ENCODE measurements around the gene PHTF1. TPM values are rescaled to one million over a fixed set of nuclear protein-coding genes. Genes with fewer than 3 reads are reported as not detected.
"Not testable (repeated sequence)": the region's sequence is repeated elsewhere in the genome, so short reads cannot be mapped to it uniquely, and the experiment has no call there.

PHTF1 gene
- total RNA-seq, 2 donors from 2014 or later: 17.0 to 24.5 TPM

DNA sequence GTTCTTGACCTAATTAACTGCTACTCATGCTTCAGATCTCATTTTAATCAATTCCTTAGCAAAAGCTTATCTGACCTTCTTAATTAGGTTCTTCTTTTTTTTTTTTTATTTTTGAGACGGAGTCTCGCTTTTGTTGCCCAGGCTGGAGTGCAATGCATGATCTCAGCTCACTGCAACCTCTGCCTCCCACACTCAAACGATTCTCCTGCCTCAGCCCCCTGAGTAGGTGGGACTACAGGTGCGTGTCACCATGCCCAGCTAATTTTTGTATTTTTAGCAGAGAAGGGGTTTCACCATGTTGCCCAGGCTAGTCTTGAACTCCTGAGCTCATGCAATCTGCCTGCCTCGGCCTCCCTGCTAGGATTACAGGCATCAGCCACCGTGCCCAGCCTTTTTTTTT, 6.0 kb downstream of the PHTF1 start:
- H3K9me3 Mint-ChIP-seq; H3K36me3 Mint-ChIP-seq; H3K27ac Mint-ChIP-seq; ATAC-seq; DNase-seq (ENCODE audit: low spot score in 2 of 2): not testable (repeated sequence)

DNA sequence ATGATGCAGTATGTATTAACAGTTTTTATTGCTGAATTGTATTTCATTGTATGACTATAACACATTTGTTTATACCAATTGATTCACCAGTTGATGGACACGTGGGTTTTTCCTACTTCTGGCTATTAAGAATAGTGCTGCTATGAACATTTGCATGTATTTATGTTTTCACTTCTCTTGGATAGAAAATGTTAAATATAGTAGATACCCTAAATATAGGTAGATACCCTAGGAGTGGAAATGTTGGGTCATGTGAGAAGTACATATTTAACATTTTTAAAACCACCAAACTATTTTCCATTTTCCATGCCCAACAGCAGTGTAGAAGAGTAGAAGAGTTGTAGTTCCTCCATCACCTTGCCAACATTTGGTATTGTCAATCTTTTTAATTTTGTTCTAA, 7.8 kb downstream of the PHTF1 start:
- DNase-seq (ENCODE audit: low spot score in 2 of 2) (no peak), ATAC-seq (no peak)
- Mint-ChIP-seq H3K9me3 (no peaks in the 10 kb centered on the region), H3K27ac (no peak overlapping the region), H3K36me3 (no peaks in the 10 kb centered on the region)

DNA sequence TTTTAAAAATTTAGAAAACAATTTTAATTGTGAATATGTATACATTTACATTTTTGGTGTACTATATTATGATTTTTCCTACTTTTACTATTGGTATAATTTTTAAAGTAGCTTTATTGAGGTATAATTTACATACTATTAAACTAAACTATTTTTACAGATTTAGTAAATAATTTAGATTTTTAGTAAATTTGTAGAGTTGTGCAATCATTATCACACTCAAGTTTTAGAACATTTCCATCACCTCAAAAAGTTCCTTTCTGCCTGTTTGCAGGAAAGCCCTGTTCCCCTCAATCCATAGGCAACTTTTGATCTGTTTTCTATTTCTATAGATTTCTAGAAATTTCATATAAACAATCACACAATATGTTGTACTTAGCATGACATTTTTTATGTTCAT, 8.2 kb downstream of the PHTF1 start:
- Mint-ChIP-seq H3K9me3 (no peaks in the 10 kb centered on the region), H3K36me3 (no peaks in the 10 kb centered on the region), H3K27ac (no peak overlapping the region)
- ATAC-seq (no peak), DNase-seq (ENCODE audit: low spot score in 2 of 2) (no peak)

DNA sequence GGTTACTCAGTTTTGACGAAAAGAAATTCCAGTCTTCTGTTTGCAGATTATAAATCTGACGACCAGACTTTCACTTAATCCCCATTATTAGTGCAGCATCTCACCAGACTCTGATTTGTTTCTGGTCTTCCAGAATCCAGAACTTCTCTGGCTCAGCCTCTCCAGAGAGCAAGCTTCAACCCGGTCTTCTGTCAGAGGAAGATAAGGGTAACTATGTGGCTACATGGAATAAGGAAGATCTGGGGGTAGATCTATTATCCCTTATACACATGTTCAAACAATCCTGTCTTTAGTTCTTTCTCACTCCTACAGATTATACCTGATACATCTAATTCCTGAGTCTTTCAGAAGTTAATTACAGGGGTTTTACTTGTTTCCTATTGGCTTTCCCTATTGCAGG, 9.9 kb downstream of the PHTF1 start:
- ATAC-seq: no peak
- DNase-seq (ENCODE audit: low spot score in 2 of 2): no peak
- Mint-ChIP-seq H3K9me3 (no peaks in the 10 kb centered on the region), H3K27ac (no peak overlapping the region), H3K36me3 (no peaks in the 10 kb centered on the region)

DNA sequence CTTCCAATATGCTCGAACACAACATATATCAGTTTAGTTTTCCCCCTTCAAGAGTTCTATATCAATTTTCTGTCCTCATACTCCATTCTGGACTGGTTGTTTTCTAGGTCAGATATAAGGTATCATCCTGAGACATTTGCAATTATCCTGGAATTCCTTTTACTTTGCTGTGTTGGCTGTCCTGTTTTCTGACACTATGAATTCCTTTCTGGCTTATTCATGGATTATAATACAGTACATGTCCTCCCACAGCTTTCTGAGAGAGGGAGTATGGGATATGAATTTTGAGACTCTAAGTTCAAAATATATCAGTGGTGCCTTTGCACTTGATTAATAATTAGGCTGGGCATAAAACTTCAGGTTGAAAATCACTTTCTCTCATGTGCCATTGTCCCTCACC, 11.9 kb downstream of the PHTF1 start:
- ATAC-seq (no peak), DNase-seq (ENCODE audit: low spot score in 2 of 2) (no peak)
- no peaks in the 10 kb centered on the region for H3K36me3 Mint-ChIP-seq
- no peak overlapping the region for H3K27ac Mint-ChIP-seq
- no peaks in the 10 kb centered on the region for H3K9me3 Mint-ChIP-seq

DNA sequence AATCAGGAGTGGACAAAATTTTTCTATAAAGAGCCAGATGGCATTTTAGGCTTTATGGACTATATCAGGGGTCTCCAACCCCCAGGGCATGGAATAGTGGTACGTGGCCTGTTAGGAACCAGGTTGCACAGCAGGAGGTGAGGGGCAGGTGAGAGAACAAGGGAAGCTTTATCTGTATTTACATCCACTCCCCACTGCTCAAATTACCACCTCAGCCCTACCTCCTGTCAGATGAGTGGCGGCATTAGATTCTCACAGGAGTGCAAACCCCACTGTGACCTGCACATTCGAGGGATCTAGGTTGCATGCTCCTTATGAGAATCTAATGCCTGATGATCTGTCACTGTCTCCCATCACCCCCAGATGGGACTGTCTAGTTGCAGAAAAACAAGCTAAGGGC, 13.9 kb downstream of the PHTF1 start:
- no peak overlapping the region for H3K27ac Mint-ChIP-seq
- no peaks in the 10 kb centered on the region for H3K9me3 Mint-ChIP-seq
- DNase-seq (ENCODE audit: low spot score in 2 of 2) (no peak), ATAC-seq (no peak)
- no peaks in the 10 kb centered on the region for H3K36me3 Mint-ChIP-seq

DNA sequence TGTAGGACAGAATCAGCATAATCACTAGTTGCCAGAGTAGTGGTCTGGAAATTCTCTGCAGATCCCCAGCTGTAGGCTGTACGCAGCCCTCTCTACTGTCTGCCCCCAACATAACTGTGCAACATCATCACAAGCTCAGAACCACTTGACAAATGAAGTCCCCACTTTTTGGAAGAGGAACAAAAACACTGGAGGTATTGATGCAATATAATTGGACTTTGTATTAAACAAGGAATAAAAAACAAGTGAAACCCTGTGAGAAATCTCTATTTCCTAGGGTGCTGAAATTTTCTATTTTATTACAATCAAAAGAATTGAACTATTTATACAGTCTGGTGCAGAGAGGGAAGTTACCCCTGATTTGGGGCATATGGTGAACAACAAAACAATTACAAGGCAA, 15.2 kb downstream of the PHTF1 start:
- ATAC-seq (no peak), DNase-seq (ENCODE audit: low spot score in 2 of 2) (no peak)
- no peaks in the 10 kb centered on the region for H3K36me3 Mint-ChIP-seq
- no peaks in the 10 kb centered on the region for H3K9me3 Mint-ChIP-seq
- H3K27ac Mint-ChIP-seq: no peak overlapping the region

DNA sequence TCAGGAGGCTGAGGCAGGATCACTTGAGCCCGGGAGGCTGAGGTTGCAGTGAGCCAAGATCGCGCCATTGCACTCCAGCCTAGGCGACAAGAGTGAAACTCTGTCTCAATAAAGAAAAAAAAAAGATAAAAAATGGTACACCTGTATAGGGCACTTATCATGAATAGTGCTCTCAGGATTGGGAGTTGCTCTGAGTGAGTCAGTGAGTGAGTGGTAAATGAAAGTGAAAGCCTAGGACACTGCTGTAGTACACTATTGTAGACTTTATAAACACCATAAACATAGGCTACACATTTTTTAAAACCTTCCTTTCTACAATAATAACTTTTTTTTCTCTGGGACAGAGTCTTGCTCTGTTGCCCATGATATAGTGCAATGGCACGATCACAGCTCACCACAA, 16.8 kb downstream of the PHTF1 start:
- ATAC-seq: peak; percentile 93 to 94
- Mint-ChIP-seq H3K36me3 (peaks cover 0 to 1% of the 10 kb centered on the region in 2 donors), H3K9me3 (no peaks in the 10 kb centered on the region), H3K27ac (peak overlapping the region in 1 of 2 donors; percentile 75)
- DNase-seq (ENCODE audit: low spot score in 2 of 2): no peak

DNA sequence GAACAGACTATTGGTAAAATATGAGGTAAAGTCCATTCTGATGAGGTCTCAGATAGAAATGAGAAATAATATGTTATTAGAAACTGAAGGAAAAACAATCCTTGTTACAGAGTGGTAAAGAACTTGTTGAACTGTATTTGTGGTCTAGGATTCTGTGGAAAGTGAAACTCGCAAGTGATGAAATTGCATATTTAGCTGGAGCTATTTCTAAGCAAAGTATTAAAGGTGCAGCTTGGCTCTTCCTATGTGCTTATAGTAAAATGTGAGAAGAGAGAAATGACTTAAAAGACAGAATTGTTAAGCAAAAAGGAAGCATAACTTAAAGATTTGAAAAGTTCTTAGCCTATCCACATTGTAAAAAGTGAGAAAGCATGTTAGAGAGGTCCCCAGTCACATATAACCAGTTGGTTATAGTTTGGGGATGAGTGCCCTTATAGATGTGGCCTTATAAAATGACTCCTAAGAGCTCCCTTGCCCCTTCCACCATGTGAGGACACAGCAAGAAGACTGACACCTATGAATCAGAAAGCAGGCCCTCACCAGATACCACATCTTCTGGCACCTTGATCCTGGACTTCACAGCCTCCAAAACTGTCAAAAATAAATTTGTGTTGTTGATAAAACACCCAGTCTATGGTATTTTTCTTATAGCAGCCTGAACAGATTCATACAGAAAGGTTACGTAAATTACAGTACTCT, 24.8 kb downstream of the PHTF1 start:
- Mint-ChIP-seq H3K36me3 (peaks cover 0 to 13% of the 10 kb centered on the region in 2 donors), H3K27ac (peak overlapping the region in 1 of 2 donors; percentile 16), H3K9me3 (no peaks in the 10 kb centered on the region)
- no peak for DNase-seq (ENCODE audit: low spot score in 2 of 2)
- peak in 1 of 2 donors; percentile 58 for ATAC-seq

DNA sequence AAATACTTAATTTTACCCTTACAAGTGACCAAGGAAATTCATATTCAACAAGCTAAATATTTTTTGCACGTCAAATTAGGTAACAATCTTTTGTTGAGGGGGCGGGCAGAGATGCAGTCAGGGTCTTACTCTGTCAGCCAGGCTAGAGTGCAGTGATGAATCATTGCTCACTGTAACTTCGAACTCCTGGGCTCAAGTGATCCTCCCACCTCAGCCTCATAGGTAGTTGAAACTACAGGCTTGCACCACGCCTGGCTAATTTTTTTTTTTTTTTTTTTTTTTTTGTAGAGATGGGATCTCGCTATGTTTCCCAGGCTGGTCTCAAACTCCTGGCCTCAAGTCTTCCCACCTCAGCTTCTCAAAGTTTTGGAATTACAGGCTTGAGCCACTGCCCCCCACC, 26.5 kb downstream of the PHTF1 start:
- ATAC-seq: no peak
- Mint-ChIP-seq H3K9me3 (no peaks in the 10 kb centered on the region), H3K36me3 (peaks cover 0 to 18% of the 10 kb centered on the region in 2 donors), H3K27ac (no peak overlapping the region)
- DNase-seq (ENCODE audit: low spot score in 2 of 2): no peak

DNA sequence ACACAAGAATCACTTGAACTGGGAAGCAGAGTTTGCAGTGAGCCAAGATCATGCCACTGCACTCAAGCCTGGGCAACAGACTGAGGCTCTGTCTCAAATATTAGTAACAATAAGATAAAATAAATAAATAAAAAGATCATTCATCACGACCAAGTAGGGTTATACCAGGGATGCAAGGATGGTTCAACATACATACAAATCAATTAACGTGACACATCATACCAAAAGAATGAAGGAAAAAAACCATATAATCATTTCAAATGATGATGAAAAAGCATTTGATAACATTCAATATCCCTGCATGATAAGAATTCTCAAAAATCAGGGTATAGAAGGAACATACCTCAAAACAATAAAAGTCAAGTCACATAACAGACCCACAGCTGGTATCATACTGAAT, 38.3 kb downstream of the PHTF1 start:
- Mint-ChIP-seq H3K9me3 (peaks cover 13 to 17% of the 10 kb centered on the region in 2 donors), H3K27ac (no peak overlapping the region), H3K36me3 (peaks cover 41 to 42% of the 10 kb centered on the region in 2 donors)
- DNase-seq (ENCODE audit: low spot score in 2 of 2): no peak
- ATAC-seq: no peak

DNA sequence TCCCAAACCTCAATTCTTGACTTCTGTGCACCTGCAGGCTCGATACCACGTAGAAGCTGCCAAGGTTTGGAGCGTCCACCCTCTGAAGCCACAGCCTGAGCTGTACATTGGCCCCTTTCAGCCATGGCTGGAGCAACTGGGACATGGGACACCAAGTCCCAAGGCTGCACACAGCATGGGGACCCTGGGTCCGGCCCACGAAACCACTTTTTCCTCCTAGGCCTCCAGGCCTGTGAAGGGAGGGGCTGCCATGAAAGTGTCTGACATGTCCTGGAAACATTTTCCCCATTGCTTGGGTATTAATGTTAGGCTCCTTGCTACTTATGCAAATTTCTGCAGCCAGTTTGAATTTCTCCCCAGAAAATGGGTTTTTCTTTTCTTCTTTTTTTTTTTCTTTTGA, 40.7 kb downstream of the PHTF1 start:
- H3K36me3 Mint-ChIP-seq: peaks cover 41 to 42% of the 10 kb centered on the region in 2 donors
- peaks cover 13 to 17% of the 10 kb centered on the region in 2 donors for H3K9me3 Mint-ChIP-seq
- not testable (repeated sequence) for ATAC-seq; DNase-seq (ENCODE audit: low spot score in 2 of 2); H3K27ac Mint-ChIP-seq

DNA sequence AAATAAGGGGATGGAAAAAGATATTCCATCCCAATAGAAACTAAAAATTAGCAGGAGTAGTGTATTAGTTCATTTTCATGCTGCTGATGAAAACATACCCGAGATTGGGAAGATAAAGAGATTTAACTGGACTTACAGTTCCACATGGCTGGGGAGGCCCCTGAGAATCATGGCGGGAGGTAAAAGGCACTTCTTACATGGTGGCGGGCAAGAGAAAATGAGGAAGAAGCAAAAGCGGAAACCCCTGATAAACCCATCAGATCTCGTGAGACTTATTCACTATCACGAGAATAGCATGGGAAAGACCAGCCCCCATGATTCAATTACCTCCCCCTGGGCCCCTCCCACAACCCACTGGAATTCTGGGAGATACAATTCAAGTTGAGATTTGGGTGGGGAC, 41.8 kb downstream of the PHTF1 start:
- DNase-seq (ENCODE audit: low spot score in 2 of 2); H3K27ac Mint-ChIP-seq; ATAC-seq: not testable (repeated sequence)
- peaks cover 41 to 42% of the 10 kb centered on the region in 2 donors for H3K36me3 Mint-ChIP-seq
- H3K9me3 Mint-ChIP-seq: peaks cover 13 to 17% of the 10 kb centered on the region in 2 donors

DNA sequence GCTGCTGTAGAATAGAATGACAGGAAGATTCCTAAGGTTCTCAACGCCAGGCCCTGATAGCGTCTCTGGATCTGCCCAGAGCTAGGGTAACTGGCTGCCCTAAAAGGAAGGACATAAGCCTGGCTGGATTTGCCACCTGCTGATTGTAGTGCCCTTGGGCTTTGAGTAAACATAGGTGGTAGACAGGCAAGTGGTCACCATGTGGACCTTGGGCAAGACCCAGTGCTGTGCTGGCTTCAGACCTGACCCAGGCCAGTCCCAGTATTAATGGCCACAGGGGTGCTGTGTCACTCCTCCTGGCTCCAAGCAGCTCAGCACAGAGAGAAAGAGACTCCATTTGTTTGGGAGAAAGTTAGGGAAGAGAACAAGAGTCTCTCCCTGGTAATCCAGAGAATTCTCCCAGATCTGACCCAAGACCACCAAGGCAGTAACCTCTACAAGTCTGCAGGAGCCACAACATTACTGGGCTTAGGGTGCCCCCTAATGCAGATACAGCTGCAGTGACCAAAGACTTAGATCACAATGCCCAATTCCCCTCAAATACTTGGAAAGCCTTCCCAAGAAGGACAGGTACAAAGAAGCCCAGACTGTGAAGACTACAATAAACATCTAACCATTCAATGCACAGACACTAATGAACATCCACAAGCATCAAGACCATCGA, 44.5 kb downstream of the PHTF1 start:
- Mint-ChIP-seq H3K9me3 (peaks cover 13 to 16% of the 10 kb centered on the region in 2 donors), H3K36me3 (peaks cover 24 to 25% of the 10 kb centered on the region in 2 donors), H3K27ac (peak overlapping the region in 1 of 2 donors; percentile 8)
- DNase-seq (ENCODE audit: low spot score in 2 of 2) (no peak), ATAC-seq (no peak)

DNA sequence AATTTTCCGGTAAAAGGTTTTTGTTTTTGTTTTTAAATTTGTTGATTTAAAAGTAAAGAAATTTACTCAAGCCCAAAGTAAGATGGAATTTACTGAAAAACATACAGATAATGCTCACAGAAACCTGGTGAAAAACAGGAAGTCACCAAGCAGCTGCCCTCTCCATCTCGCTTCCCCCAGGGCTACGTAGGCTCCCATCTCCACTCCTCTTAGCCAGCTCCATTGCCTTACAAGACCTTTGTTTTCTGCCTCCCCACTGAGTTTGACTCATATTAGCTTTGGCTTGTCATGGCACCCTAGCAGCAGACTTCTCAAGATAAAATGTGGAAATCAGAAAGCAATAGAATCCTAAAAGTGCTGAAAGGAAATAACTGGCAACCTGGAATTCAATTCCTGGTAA, 57.9 kb downstream of the PHTF1 start:
- Mint-ChIP-seq H3K27ac (peak overlapping the region in 1 of 2 donors; percentile 53), H3K9me3 (no peaks in the 10 kb centered on the region), H3K36me3 (peaks cover 4 to 6% of the 10 kb centered on the region in 2 donors)
- no peak for DNase-seq (ENCODE audit: low spot score in 2 of 2)
- no peak for ATAC-seq

DNA sequence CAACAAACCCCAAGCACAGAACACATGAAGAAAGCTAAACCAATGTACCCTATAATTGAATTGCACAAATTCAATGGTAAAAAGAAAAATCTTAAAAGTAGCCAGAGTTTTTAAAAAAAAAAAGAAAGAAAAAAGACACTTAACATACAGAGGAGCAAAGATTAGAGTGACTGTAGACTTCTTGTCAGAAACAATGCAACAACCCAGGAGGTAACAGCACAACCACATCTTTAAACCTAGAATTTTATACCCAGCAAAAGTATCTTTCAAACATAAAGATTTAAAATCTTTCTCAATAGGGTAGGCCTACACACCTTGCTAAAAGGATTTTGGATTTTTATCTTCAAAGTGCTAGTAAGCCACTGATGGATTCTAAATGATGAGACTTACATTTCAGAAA, 64.4 kb downstream of the PHTF1 start:
- DNase-seq (ENCODE audit: low spot score in 2 of 2) (no peak), ATAC-seq (no peak)
- Mint-ChIP-seq H3K36me3 (peaks cover 33 to 40% of the 10 kb centered on the region in 2 donors), H3K27ac (peak overlapping the region in 1 of 2 donors; percentile 56), H3K9me3 (peaks cover 21 to 34% of the 10 kb centered on the region in 2 donors)

DNA sequence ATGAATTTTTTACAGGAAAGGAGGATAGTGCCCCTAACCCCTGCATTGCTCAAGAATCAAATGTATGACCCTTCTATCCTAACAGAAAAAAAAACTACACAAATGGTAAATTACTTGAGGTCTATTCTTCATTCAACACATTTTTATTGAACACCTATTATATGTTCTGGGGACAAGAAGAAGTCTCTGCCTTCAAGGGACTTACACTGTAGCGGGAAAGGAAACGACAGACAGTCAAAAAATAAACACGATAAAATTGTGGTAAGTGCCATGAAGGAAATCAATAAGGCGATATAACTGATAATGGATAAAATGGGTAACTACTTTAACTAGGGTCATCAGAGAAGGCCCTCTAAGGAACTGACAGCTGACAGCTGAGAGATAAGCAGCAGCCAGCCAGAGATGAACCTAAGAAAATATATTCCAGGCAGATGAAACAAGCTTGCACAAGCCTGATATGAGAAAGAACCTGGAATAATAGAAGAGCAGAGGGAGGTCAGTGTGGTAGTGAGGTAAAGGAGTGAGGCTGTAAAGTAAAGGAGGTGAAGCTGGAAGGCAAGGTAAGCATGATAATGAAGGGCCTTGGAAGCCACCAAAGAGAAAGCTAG, 66.4 kb downstream of the PHTF1 start:
- DNase-seq (ENCODE audit: low spot score in 2 of 2) (no peak), ATAC-seq (no peak)
- H3K27ac Mint-ChIP-seq: no peak overlapping the region
- H3K9me3 Mint-ChIP-seq: peaks cover 21 to 34% of the 10 kb centered on the region in 2 donors
- H3K36me3 Mint-ChIP-seq: peaks cover 33 to 40% of the 10 kb centered on the region in 2 donors
